Transverse colon (tissue), 4 donors: ENCODE data around the gene SYNPO2. TPM values are rescaled to one million over a fixed set of nuclear protein-coding genes. Genes with fewer than 3 reads are reported as not detected.

Experiments
- DNase-seq: peaks from one replicate; pipeline ENCODE4 v3.0.0-alpha.2; 2019
- H3K27ac ChIP-seq, 4 donors: fragments of 200-600 bp; sonication (generic); 2 replicates each; pipeline ENCODE4 v1.5.1; 2016 to 2018; ENCODE audit warnings: inconsistent platforms in 4 of 4
- H3K27me3 ChIP-seq: fragments of 200-600 bp; sonication (generic); 2 replicates; pipeline ENCODE4 v1.5.1; 2017; ENCODE audit warnings: inconsistent platforms
- H3K36me3 ChIP-seq, 4 donors: fragments of 200-600 bp; sonication (generic); 2 replicates each; pipeline ENCODE4 v1.5.1; 2017 to 2019; ENCODE audit warnings: inconsistent platforms in 4 of 4
- H3K4me1 ChIP-seq, 4 donors: fragments of 200-600 bp; sonication (generic); 2 replicates each; pipeline ENCODE4 v1.5.1; 2017 to 2020; ENCODE audit warnings: inconsistent platforms in 4 of 4
- H3K4me3 ChIP-seq, 4 donors: fragments of 200-600 bp; sonication (generic); 1 replicate in 1 of 4; 2 replicates in 3 of 4; pipeline versions ENCODE4 v1.5.1 to v1.6.1; 2017 to 2019; ENCODE audit warnings: inconsistent platforms in 4 of 4
- H3K9me3 ChIP-seq, 2 donors: fragments of 200-600 bp; sonication (generic); 2 replicates each; pipeline ENCODE4 v1.5.1; 2017 to 2019; ENCODE audit warnings: inconsistent platforms in 2 of 2
- EP300 ChIP-seq: sonication (generic); formaldehyde crosslinking; IDR thresholded peaks from one replicate; pipeline ENCODE4 v1.6.1; 2017; ENCODE audit warnings: antibody characterized with exemption, low read depth
- POLR2A ChIP-seq: fragments of 450-650 bp; IDR thresholded peaks from one replicate; pipeline ENCODE4 v1.6.1; 2016; ENCODE audit warnings: antibody characterized with exemption, mild to moderate bottlenecking, moderate library complexity
- POLR2AphosphoS5 ChIP-seq, 3 donors: sonication (generic); formaldehyde crosslinking; IDR thresholded peaks; one replicate each; pipeline ENCODE4 v1.6.1; 2016; ENCODE audit warnings: antibody characterized with exemption in 3 of 3
- WGBS, 2 donors: methylation state at CpG; one replicate each; pipeline ENCODE4 v1.1.5; 2018; ENCODE audit warnings: low coverage in 1 of 2; 5-methylcytosine and 5-hydroxymethylcytosine counted together
- in situ Hi-C, 4 donors: fragments of 200-750 bp; cut with MboI; loops; one replicate each; pipeline versions ENCODE4 v1.15.0 to v1.15.1; 2017; ENCODE audit warnings: low sequenced_read_pairs in 3 of 4, low pct_ligation_motif_present in 1 of 4, low pct_unique_long_range_greater_than_20kb in 1 of 4
- intact Hi-C: fragments of 100-400 bp; cut with DNase I; formaldehyde crosslinking; loops from one replicate; pipeline ENCODE4 v1.15.1; 2023; ENCODE audit warnings: low total_unique reads
- total RNA-seq, 4 donors: library from RNA; depleted of rRNA; stranded (reverse); fragments of >200 nt; gene quantifications; one replicate each; pipeline ENCODE4 v1.1.0, GENCODE V29; 2016
- TF ChIP-seq, protein P1 (sequence below), 5 experiments: fragments of 200-600 bp in 3 of 5; fragments of 450-650 bp in 2 of 5; sonication (generic) in 3 of 5; IDR thresholded peaks; 1 replicate in 2 of 5; 2 replicates in 3 of 5; pipeline ENCODE4 v1.5.1; 2016 to 2017; ENCODE audit warnings: antibody characterized with exemption in 5 of 5, inconsistent platforms in 3 of 5, mild to moderate bottlenecking in 2 of 5, moderate library complexity in 1 of 5

The SYNPO2 gene
- total RNA-seq, 4 donors from 2014 or later, result 99.7 to 400 (median 145) TPM

DNA sequence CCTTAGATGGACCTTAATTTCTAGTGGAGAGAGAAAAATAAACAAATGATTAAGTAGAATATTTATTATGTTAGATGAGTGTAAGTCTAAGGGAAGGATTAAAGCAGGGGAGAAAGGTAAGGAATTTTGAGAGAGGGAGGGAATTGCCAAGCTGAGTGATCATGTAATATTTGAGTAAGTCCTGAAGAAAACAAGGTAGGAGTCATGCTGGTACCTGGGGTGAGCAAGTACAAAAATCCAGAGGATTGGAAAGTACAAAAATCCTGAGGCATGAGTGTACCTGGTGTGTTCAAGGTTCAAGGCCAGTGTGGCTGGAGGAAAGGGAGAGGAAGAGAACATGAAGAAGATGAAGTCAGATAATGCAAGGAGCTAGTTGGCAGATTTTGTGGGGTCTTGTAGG is 159.8 kb downstream of the SYNPO2 start:
- DNase-seq, result no peak
- Histone ChIP-seq H3K27me3 (no peaks in the 10 kb centered on the region), H3K9me3 (no peaks in the 10 kb centered on the region), H3K4me1 (peaks cover 0 to 33% (median 5%) of the 10 kb centered on the region in 4 donors), H3K36me3 (no peaks in the 10 kb centered on the region), H3K27ac (no peak overlapping the region), H3K4me3 (no peak overlapping the region)
- TF ChIP-seq, protein P1, sequence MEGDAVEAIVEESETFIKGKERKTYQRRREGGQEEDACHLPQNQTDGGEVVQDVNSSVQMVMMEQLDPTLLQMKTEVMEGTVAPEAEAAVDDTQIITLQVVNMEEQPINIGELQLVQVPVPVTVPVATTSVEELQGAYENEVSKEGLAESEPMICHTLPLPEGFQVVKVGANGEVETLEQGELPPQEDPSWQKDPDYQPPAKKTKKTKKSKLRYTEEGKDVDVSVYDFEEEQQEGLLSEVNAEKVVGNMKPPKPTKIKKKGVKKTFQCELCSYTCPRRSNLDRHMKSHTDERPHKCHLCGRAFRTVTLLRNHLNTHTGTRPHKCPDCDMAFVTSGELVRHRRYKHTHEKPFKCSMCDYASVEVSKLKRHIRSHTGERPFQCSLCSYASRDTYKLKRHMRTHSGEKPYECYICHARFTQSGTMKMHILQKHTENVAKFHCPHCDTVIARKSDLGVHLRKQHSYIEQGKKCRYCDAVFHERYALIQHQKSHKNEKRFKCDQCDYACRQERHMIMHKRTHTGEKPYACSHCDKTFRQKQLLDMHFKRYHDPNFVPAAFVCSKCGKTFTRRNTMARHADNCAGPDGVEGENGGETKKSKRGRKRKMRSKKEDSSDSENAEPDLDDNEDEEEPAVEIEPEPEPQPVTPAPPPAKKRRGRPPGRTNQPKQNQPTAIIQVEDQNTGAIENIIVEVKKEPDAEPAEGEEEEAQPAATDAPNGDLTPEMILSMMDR (IDR thresholded peaks at IDR 0.05), result no peak
- TF ChIP-seq POLR2AphosphoS5 (IDR thresholded peaks at IDR 0.05) (no peak), POLR2A (no peak), EP300 (no peak)
- intact Hi-C loops (loop anchor here (10.0 kb wide), 1 partner anchor 236 kb away; no protein-coding TSS in a partner anchor), in situ Hi-C loops (loop anchor here in 3 of 4 donors (10.0 to 25.0 kb wide), 2 partner anchors 189 to 256 kb away; a partner anchor contains a TSS)

DNA sequence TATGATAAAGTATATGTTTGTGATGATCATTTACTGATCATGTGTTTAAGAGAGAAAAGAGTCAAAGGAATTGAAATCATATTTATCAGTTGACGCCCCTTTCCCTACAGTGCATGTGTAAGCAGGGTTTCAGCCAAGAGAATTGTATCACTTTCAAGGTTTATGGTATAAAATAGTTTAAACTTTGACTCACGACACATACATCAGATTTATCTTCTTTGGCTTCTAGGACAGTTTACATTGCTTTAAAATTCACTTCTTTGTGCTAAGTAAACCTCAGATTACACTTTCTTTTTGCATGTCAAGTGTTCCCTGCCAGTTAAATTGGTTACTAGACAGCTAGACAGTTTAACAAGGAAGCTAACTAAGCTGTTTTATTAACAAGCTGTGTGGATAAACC is 160.7 kb downstream of the SYNPO2 start:
- Histone ChIP-seq H3K27me3 (no peaks in the 10 kb centered on the region), H3K36me3 (no peaks in the 10 kb centered on the region), H3K9me3 (no peaks in the 10 kb centered on the region), H3K27ac (no peak overlapping the region), H3K4me3 (no peak overlapping the region), H3K4me1 (peaks cover 0 to 26% (median 4%) of the 10 kb centered on the region in 4 donors)
- no peak for DNase-seq
- in situ Hi-C loops, result loop anchor here in 3 of 4 donors (10.0 to 25.0 kb wide), 2 partner anchors 188 to 255 kb away; a partner anchor contains a TSS
- TF ChIP-seq EP300 (no peak), POLR2A (no peak), POLR2AphosphoS5 (IDR thresholded peaks at IDR 0.05) (no peak)
- TF ChIP-seq, protein P1 (IDR thresholded peaks at IDR 0.05), result no peak
- intact Hi-C loops, result loop anchor here (10.0 kb wide), 1 partner anchor 235 kb away; no protein-coding TSS in a partner anchor
- WGBS, 2 donors, result 38 to 43% methylated on average over 2 of the region's 2 CpGs

DNA sequence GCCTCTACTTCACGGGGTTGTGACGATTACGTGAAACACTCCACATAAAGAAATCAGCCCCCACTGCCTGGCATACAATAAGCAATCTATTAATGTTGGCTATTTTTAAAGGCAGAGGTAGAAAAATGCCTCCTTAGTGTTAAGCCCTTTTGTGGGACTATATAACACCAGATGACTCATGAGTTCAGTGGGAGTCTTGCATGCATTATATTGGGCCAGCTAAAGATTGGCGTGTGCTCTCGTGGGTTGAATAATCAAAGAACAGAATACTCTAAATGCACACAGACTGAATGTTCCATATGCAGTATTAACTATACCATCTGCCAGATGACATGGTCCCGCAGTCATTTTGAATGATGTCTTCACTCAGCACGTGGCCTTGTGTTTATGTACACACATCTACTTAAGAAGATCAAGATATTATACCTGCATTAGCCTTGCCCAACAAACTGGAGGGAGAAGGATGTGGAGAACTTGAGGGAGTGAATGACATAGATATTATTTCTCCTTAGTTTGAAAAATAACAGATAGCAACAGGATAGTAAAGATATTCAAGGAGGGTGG is 162.0 kb downstream of the SYNPO2 start:
- in situ Hi-C loops (no loop called here), intact Hi-C loops (no loop called here)
- Histone ChIP-seq H3K9me3 (no peaks in the 10 kb centered on the region), H3K27me3 (no peaks in the 10 kb centered on the region), H3K4me3 (no peak overlapping the region), H3K36me3 (no peaks in the 10 kb centered on the region), H3K4me1 (peaks cover 0 to 22% (median 4%) of the 10 kb centered on the region in 4 donors), H3K27ac (no peak overlapping the region)
- no peak for DNase-seq
- 87 to 97% methylated on average over 5 to 7 of the region's 7 CpGs for WGBS, 2 donors
- TF ChIP-seq, protein P1 (IDR thresholded peaks at IDR 0.05), result no peak
- TF ChIP-seq EP300 (no peak), POLR2A (no peak), POLR2AphosphoS5 (IDR thresholded peaks at IDR 0.05) (no peak)

DNA sequence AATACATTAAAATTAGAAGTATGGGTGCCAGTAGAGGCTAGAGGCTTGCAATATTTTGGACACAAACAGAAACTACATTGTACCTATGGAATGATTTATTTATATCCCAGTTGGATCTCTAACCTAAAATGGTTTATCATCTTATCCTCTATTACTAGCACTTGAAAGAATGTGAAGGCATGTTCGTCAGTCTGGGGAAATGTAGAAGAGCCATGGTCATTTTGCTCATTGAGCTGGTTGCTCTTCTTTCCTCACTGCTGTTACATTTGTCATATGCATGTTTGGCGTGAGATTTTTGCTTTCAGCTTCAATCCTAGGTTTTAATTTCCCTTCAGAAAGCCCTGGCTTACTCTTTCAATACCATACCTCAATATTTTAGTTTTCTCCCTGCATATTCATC is 164.6 kb downstream of the SYNPO2 start:
- TF ChIP-seq POLR2AphosphoS5 (IDR thresholded peaks at IDR 0.05) (no peak), POLR2A (no peak), EP300 (no peak)
- TF ChIP-seq, protein P1 (IDR thresholded peaks at IDR 0.05), result no peak
- H3K36me3 ChIP-seq, result no peaks in the 10 kb centered on the region
- WGBS, 2 donors, result 79 to 84% methylated on average over 2 of the region's 2 CpGs
- H3K27ac ChIP-seq, result no peak overlapping the region
- no peak overlapping the region for H3K4me3 ChIP-seq
- intact Hi-C loops, result no loop called here
- no peaks in the 10 kb centered on the region for H3K27me3 ChIP-seq
- H3K9me3 ChIP-seq, result no peaks in the 10 kb centered on the region
- no peak for DNase-seq
- in situ Hi-C loops, result no loop called here
- peaks cover 0 to 11% (median 4%) of the 10 kb centered on the region in 4 donors for H3K4me1 ChIP-seq
